SU-DHL-6 (cell line): ENCODE results near the gene BORA.

ENCODE experiments used
- H2AFZ ChIP-seq: fragments of 200-600 bp; sonication (generic); 2 replicates; pipeline ENCODE4 v1.6.1; 2014; ENCODE audit warnings: low read depth, mild to moderate bottlenecking, moderate library complexity, mixed read lengths, antibody characterized with exemption, low read length; ENCODE audit not compliant: severe bottlenecking
- H3F3A ChIP-seq: fragments of 200-600 bp; shearing (Covaris generic); 2 replicates; pipeline ENCODE4 v1.6.0; 2016; ENCODE audit warnings: antibody characterized with exemption, mild to moderate bottlenecking; ENCODE audit not compliant: insufficient read depth
- H3K27ac ChIP-seq: fragments of 200-600 bp; sonication (generic); 2 replicates; pipeline ENCODE4 v1.5.1; 2016; ENCODE audit warnings: low read depth, mild to moderate bottlenecking, low read length, moderate library complexity, mixed read lengths
- H3K27me3 ChIP-seq: fragments of 200-600 bp; sonication (generic), shearing (Covaris generic); 2 replicates; pipeline ENCODE4 v1.6.0; 2014; ENCODE audit warnings: mild to moderate bottlenecking, low read length
- H3K36me3 ChIP-seq: fragments of 200-600 bp; sonication (generic); 2 replicates; pipeline ENCODE4 v1.6.1; 2014; ENCODE audit warnings: mild to moderate bottlenecking, low read length, mixed read lengths
- H3K4me2 ChIP-seq: fragments of 300-600, 200-600 bp; shearing (Covaris generic), sonication (generic); 2 replicates; pipeline ENCODE4 v1.6.0; 2014; ENCODE audit warnings: low read length, low read depth, mild to moderate bottlenecking; ENCODE audit not compliant: poor library complexity, severe bottlenecking
- H3K4me3 ChIP-seq: fragments of 200-600 bp; sonication (generic); 2 replicates; pipeline ENCODE4 v1.5.1; 2014; ENCODE audit warnings: antibody characterized with exemption, low read length, mild to moderate bottlenecking, mixed read lengths; ENCODE audit not compliant: insufficient read depth, poor library complexity, severe bottlenecking
- H3K79me2 ChIP-seq: fragments of 200-600 bp; sonication (generic); 2 replicates; pipeline ENCODE4 v1.6.1; 2014; ENCODE audit warnings: mild to moderate bottlenecking, low read length, moderate library complexity; ENCODE audit not compliant: insufficient read depth
- H3K9ac ChIP-seq: fragments of 200-600 bp; sonication (generic); 2 replicates; pipeline ENCODE4 v1.7.0; 2014; ENCODE audit warnings: mild to moderate bottlenecking, low read length
- H3K9me2 ChIP-seq: fragments of 200-600 bp; sonication (generic); replicated peaks from 2 replicates; pipeline ENCODE4 v1.6.1; 2014; ENCODE audit warnings: low read length; ENCODE audit not compliant: insufficient read depth
- H3K9me3 ChIP-seq: fragments of 200-600 bp; sonication (generic); 2 replicates; pipeline ENCODE4 v1.6.1; 2014; ENCODE audit warnings: low read length, mixed read lengths; ENCODE audit not compliant: insufficient read depth
- H4K20me1 ChIP-seq: fragments of 200-600 bp; sonication (generic); 2 replicates; pipeline ENCODE4 v1.6.1; 2014; ENCODE audit warnings: low read depth, mild to moderate bottlenecking, antibody characterized with exemption, low read length, moderate library complexity, mixed read lengths
- EZH2phosphoT487 ChIP-seq: fragments of 200-600 bp; sonication (generic), shearing (Covaris generic); conservative IDR thresholded peaks from 2 replicates; pipeline ENCODE4 v1.6.1; 2018; ENCODE audit warnings: mild to moderate bottlenecking, antibody characterized with exemption, low read length, moderate library complexity, mixed read lengths
- TF ChIP-seq, protein P1 (sequence below): fragments of 200-600 bp; sonication (generic); IDR thresholded peaks from one replicate; pipeline ENCODE4 v1.5.1; 2017; ENCODE audit warnings: antibody characterized with exemption, mild to moderate bottlenecking, low read length, moderate library complexity; ENCODE audit not compliant: insufficient read depth, poor library complexity, severe bottlenecking

BORA gene

DNA sequence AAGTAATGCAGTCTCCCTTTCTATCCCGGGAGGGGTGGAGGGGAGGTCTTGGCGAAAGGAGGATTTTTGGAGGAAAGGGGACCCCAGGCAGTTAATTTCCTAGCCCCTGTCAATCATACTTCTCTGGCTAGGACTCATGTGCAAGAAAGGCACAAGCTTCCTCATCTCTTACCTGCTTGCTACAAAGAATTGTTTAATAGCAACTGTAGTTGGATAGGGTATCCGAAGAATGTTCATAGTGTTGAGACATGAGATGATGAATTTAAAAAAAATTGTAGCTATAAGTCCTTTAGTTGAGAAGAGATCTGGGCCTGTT is 525 bp downstream of the BORA start:
- no peaks in the 10 kb centered on the region; the same call in 1 of the 2 replicates for H4K20me1 ChIP-seq
- no peaks in the 10 kb centered on the region for H3K9me3 ChIP-seq
- TF ChIP-seq, protein P1, sequence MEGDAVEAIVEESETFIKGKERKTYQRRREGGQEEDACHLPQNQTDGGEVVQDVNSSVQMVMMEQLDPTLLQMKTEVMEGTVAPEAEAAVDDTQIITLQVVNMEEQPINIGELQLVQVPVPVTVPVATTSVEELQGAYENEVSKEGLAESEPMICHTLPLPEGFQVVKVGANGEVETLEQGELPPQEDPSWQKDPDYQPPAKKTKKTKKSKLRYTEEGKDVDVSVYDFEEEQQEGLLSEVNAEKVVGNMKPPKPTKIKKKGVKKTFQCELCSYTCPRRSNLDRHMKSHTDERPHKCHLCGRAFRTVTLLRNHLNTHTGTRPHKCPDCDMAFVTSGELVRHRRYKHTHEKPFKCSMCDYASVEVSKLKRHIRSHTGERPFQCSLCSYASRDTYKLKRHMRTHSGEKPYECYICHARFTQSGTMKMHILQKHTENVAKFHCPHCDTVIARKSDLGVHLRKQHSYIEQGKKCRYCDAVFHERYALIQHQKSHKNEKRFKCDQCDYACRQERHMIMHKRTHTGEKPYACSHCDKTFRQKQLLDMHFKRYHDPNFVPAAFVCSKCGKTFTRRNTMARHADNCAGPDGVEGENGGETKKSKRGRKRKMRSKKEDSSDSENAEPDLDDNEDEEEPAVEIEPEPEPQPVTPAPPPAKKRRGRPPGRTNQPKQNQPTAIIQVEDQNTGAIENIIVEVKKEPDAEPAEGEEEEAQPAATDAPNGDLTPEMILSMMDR: no peak
- TF ChIP-seq EZH2phosphoT487: no peak

DNA sequence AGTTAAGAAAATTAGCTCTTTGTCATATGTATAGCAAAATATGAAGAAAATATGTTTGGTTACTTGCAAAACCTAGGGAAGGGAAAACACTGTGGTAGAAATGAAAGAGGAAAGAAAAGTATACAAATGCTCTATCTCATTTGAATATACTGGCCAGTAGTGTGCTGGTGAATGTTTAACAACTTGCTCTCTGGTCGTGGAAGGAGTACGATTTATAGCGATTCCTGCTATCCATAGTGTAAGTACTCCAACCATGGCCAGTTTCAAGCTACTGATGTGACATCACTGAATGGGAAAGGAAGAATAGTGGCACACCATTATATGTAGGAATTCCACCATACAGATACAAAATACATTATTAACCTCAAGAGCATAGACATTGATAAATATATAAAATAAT is 9.3 kb downstream of the BORA start:
- Histone ChIP-seq H4K20me1 (peaks cover 7% of the 10 kb centered on the region; the same call in 1 of the 2 replicates), H3K27ac (no peak overlapping the region), H3K27me3 (no peaks in the 10 kb centered on the region), H3K9me2 (no peaks in the 10 kb centered on the region), H3K4me3 (no peak overlapping the region), H3K9me3 (no peaks in the 10 kb centered on the region), H2AFZ (no peak overlapping the region), H3K79me2 (peaks cover 68% of the 10 kb centered on the region), H3K36me3 (peaks cover 65% of the 10 kb centered on the region), H3K9ac (no peak overlapping the region), H3K4me2 (no peak overlapping the region), H3F3A (0 out of 2 replicates have a peak, but pooled peaks cover 4% of the 10 kb centered on the region)
- TF ChIP-seq EZH2phosphoT487: no peak
- TF ChIP-seq, protein P1: no peak

More for the DNA sequence above, 525 bp downstream of the BORA start:
- Histone ChIP-seq H3K79me2 (peaks cover 87% of the 10 kb centered on the region), H3K27me3 (no peaks in the 10 kb centered on the region), H2AFZ (peak overlapping the region; percentile 55), H3K36me3 (peaks cover 35% of the 10 kb centered on the region), H3F3A (no peaks in the 10 kb centered on the region), H3K9me2 (no peaks in the 10 kb centered on the region), H3K27ac (peak overlapping the region; percentile 60), H3K4me3 (peak overlapping the region; percentile 91), H3K4me2 (peak overlapping the region; percentile 94), H3K9ac (peak overlapping the region; percentile 88)

- Histone ChIP-seq H3K36me3 (peaks cover 59% of the 10 kb centered on the region), H3K4me3 (no peak overlapping the region)
Observed at GRCh38 chr13:72740015-72740414, 12.3 kb downstream of the BORA start.

More at GRCh38 chr13:72740015-72740414, 12.3 kb downstream of the BORA start:
- no peak overlapping the region for H3K9ac ChIP-seq
- H3K9me3 ChIP-seq: no peaks in the 10 kb centered on the region
- peaks cover 11% of the 10 kb centered on the region; the same call in 1 of the 2 replicates for H3F3A ChIP-seq
- peaks cover 47% of the 10 kb centered on the region for H3K79me2 ChIP-seq
- no peak overlapping the region for H3K4me2 ChIP-seq
- no peak overlapping the region for H2AFZ ChIP-seq
- H3K9me2 ChIP-seq: no peaks in the 10 kb centered on the region
- no peaks in the 10 kb centered on the region for H3K27me3 ChIP-seq
- TF ChIP-seq, protein P1: no peak
- no peak for TF ChIP-seq EZH2phosphoT487
- H3K27ac ChIP-seq: no peak overlapping the region
- H4K20me1 ChIP-seq: peaks cover 3% of the 10 kb centered on the region
